HepG2 (cell line): ENCODE measurements around the gene SCT. TPM values are rescaled to one million over a fixed set of nuclear protein-coding genes. Genes with fewer than 3 reads are reported as not detected.
"Not testable (repeated sequence)": the region's sequence is repeated elsewhere in the genome, so short reads cannot be mapped to it uniquely, and the experiment has no call there.

Experiments used
- ATAC-seq: fragments of 200-7000 bp; cut with Tn5 transposase; 3 replicates; pipeline ENCODE4 v1.9.1; 2020; ENCODE audit warnings: mild to moderate bottlenecking, moderate library complexity
- BruUV-seq: library from RNA; stranded (reverse); fragments of 400-500 nt; replicated peaks from 2 replicates; lab custom pipeline; 2021; lab: Mats Ljungman, UMichigan
- CTCF ChIA-PET: fragments of 300-600 bp; formaldehyde crosslinking; extraction: SDS; loops from one replicate; lab custom pipeline; 2021; ENCODE audit warnings: low total read pairs, inconsistent platforms, low intra/inter-chr PET ratio; lab: Yijun Ruan, JAX
- POLR2A ChIA-PET: fragments of 350-600 bp; sonication (Branson Sonifier 250); formaldehyde crosslinking; loops from one replicate; lab custom pipeline; 2020; ENCODE audit warnings: antibody characterized with exemption, inconsistent platforms; lab: Yijun Ruan, JAX
- DNase-seq: peaks from one replicate; pipeline ENCODE4 v3.0.0-alpha.2; 2015; ENCODE audit warnings: low spot score
- FAIRE-seq: peaks from 3 replicates; lab custom pipeline; 2011; peaks lifted over from hg19 to GRCh38; lab: Jason Lieb, UNC
- H2AFZ ChIP-seq: one replicate; pipeline ENCODE4 v1.6.1; 2011; ENCODE audit warnings: low read length, inconsistent platforms
- H3K27ac ChIP-seq: fragments of 300-600 bp; 3 replicates; pipeline ENCODE4 v1.8.0; 2011; ENCODE audit warnings: mixed run types, mild to moderate bottlenecking, mixed read lengths, low read length, inconsistent platforms; ENCODE audit not compliant: insufficient read depth; ENCODE audit errors: extremely low read length
- H3K27me3 ChIP-seq, 2 experiments: fragments of 200-600 bp in 1 of 2; 2 replicates in 1 of 2; 3 replicates in 1 of 2; pipeline versions ENCODE4 v1.6.0 to v1.8.0; 2011; ENCODE audit warnings: low read length in 2 of 2, mild to moderate bottlenecking in 2 of 2, moderate library complexity in 2 of 2, inconsistent platforms in 1 of 2; ENCODE audit not compliant: insufficient read depth in 2 of 2, control insufficient read depth in 1 of 2
- H3K36me3 ChIP-seq, 2 experiments: fragments of 200-600 bp in 1 of 2; replicated peaks in 1 of 2; 2 replicates in 1 of 2; 3 replicates in 1 of 2; pipeline versions ENCODE4 v1.5.1 to v1.8.0; 2011; ENCODE audit warnings: low read length in 2 of 2, inconsistent platforms in 1 of 2; ENCODE audit not compliant: insufficient read depth in 2 of 2, control insufficient read depth in 1 of 2
- H3K4me1 ChIP-seq: 2 replicates; pipeline ENCODE4 v1.5.1; 2012; ENCODE audit warnings: low read length, inconsistent platforms; ENCODE audit not compliant: insufficient read depth
- H3K4me2 ChIP-seq: 2 replicates; pipeline ENCODE4 v1.6.0; 2011; ENCODE audit warnings: low read depth, low read length, inconsistent platforms
- H3K4me3 ChIP-seq, 3 experiments: fragments of 200-600 bp in 1 of 3; sonication (generic), shearing (Covaris generic) in 1 of 3; replicated peaks in 1 of 3; 2 replicates each; pipeline ENCODE4 v1.5.1; 2011 to 2016; ENCODE audit warnings: low read length in 3 of 3, inconsistent platforms in 2 of 3, low read depth in 2 of 3, mild to moderate bottlenecking in 2 of 3, control low read depth in 1 of 3, mixed read lengths in 1 of 3; ENCODE audit not compliant: insufficient read depth in 1 of 3
- H3K79me2 ChIP-seq: one replicate; pipeline ENCODE4 v1.6.1; 2011; ENCODE audit warnings: low read length, inconsistent platforms; ENCODE audit not compliant: insufficient read depth
- H3K9ac ChIP-seq: 2 replicates; pipeline ENCODE4 v1.6.0; 2011; ENCODE audit warnings: mild to moderate bottlenecking, low read depth, low read length, inconsistent platforms; ENCODE audit not compliant: insufficient read depth
- H3K9me3 ChIP-seq: 2 replicates; pipeline ENCODE4 v1.5.1; 2012; ENCODE audit warnings: mild to moderate bottlenecking, low read length
- H4K20me1 ChIP-seq: 2 replicates; pipeline ENCODE4 v1.6.0; 2011; ENCODE audit warnings: inconsistent platforms, mild to moderate bottlenecking, low read length, moderate library complexity; ENCODE audit not compliant: insufficient read depth
- BHLHE40 ChIP-seq: IDR thresholded peaks from 2 replicates; pipeline ENCODE4 v1.6.1; 2011; ENCODE audit warnings: low read length, improper control_type of control experiment
- FOXP4 ChIP-seq: sonication (generic); formaldehyde crosslinking; IDR thresholded peaks from 2 replicates; pipeline ENCODE4 v1.4.0; 2020; ENCODE audit warnings: missing genetic modification reagents
- HNF1B ChIP-seq: sonication (generic); formaldehyde crosslinking; IDR thresholded peaks from 2 replicates; pipeline ENCODE4 v1.5.1; 2020; ENCODE audit warnings: mild to moderate bottlenecking, moderate library complexity, missing genetic modification reagents
- HNF4A ChIP-seq: sonication (generic); formaldehyde crosslinking; IDR thresholded peaks from 2 replicates; pipeline ENCODE4 v1.4.0; 2020; ENCODE audit warnings: missing genetic modification reagents
- KLF12 ChIP-seq: sonication (generic); formaldehyde crosslinking; IDR thresholded peaks from 2 replicates; pipeline ENCODE4 v1.4.0; 2020; ENCODE audit warnings: missing genetic modification reagents, borderline replicate concordance
- NCOR1 ChIP-seq: fragments of 200-600 bp; sonication (generic); IDR thresholded peaks from 2 replicates; pipeline ENCODE4 v1.7.0; 2017; ENCODE audit warnings: antibody characterized with exemption, low read length, borderline replicate concordance
- NR2F2 ChIP-seq: IDR thresholded peaks from 2 replicates; pipeline ENCODE4 v1.6.1; 2012; ENCODE audit warnings: low read depth, inconsistent platforms, borderline replicate concordance
- RARA ChIP-seq: IDR thresholded peaks from 2 replicates; pipeline ENCODE4 v1.6.1; 2016; ENCODE audit warnings: missing genetic modification reagents, missing compliant biosample characterization
- RXRA ChIP-seq: sonication (generic); formaldehyde crosslinking; IDR thresholded peaks from 2 replicates; pipeline ENCODE4 v1.5.1; 2020; ENCODE audit warnings: missing genetic modification reagents
- SALL1 ChIP-seq: sonication (generic); formaldehyde crosslinking; IDR thresholded peaks from 2 replicates; pipeline ENCODE4 v1.8.0; 2022; ENCODE audit warnings: mild to moderate bottlenecking, missing genetic modification reagents
- SOX5 ChIP-seq: IDR thresholded peaks from 2 replicates; pipeline ENCODE4 v1.6.1; 2016; ENCODE audit warnings: borderline replicate concordance
- THRA ChIP-seq: sonication (generic); formaldehyde crosslinking; IDR thresholded peaks from 2 replicates; pipeline ENCODE4 v1.4.0; 2020; ENCODE audit warnings: missing genetic modification reagents, borderline replicate concordance
- ZBTB38 ChIP-seq: sonication (generic); formaldehyde crosslinking; IDR thresholded peaks from 2 replicates; pipeline ENCODE4 v1.5.1; 2020; ENCODE audit warnings: mild to moderate bottlenecking, missing genetic modification reagents
- ZKSCAN5 ChIP-seq: sonication (generic); formaldehyde crosslinking; IDR thresholded peaks from 2 replicates; pipeline ENCODE4 v1.5.1; 2020; ENCODE audit warnings: mild to moderate bottlenecking, missing genetic modification reagents
- ZMYM2 ChIP-seq: sonication (generic); formaldehyde crosslinking; IDR thresholded peaks from 2 replicates; pipeline ENCODE4 v1.8.0; 2022; ENCODE audit warnings: mild to moderate bottlenecking, missing genetic modification reagents
- ZNF460 ChIP-seq: sonication (generic); formaldehyde crosslinking; IDR thresholded peaks from 2 replicates; pipeline ENCODE4 v1.5.1; 2020; ENCODE audit warnings: missing genetic modification reagents, mild to moderate bottlenecking, borderline replicate concordance
- WGBS: methylation state at CpG from one replicate; pipeline ENCODE4 v1.1.6; 2017; ENCODE audit warnings: low lambda C conversion rate; 5-methylcytosine and 5-hydroxymethylcytosine counted together
- in situ Hi-C: cut with HindIII; loops from 2 replicates; pipeline ENCODE4 v1.10.0; 2017; ENCODE audit warnings: low pct_unique_long_range_greater_than_20kb; ENCODE audit not compliant: extremely low pct_ligation_motif_present
- intact Hi-C: fragments of 100-400 bp; cut with micrococcal nuclease; formaldehyde crosslinking; loops from one replicate; pipeline ENCODE4 v1.10.0; 2022; ENCODE audit not compliant: unreplicated experiment
- polyA plus RNA-seq, 8 experiments: library from polyadenylated mRNA; depleted of rRNA in 3 of 8; stranded (reverse) in 7 of 8; unstranded in 1 of 8; fragments of >200 nt; fragmentation: Illumina TruSeq in 4 of 8; extraction: Trizol in 4 of 8; gene quantifications; 2 replicates each; pipeline versions ENCODE4 v1.2.1 to v1.2.3, GENCODE V29; 2011 to 2016; ENCODE audit warnings: low read depth in 4 of 8, missing spikeins in 1 of 8, mixed read lengths in 1 of 8; ENCODE audit not compliant: insufficient read depth in 1 of 8
- total RNA-seq, 5 experiments: library from RNA; depleted of rRNA; stranded (reverse); fragments of >200 nt; fragmentation: Illumina TruSeq; extraction: Trizol; gene quantifications; 2 replicates each; pipeline ENCODE4 v1.2.3, GENCODE V29; 2016; ENCODE audit warnings: low read depth in 1 of 5

SCT gene
- total and polyA plus RNA-seq, 2 of the 13 experiments (the other 11 are each of a cell fraction or from before 2014, with no cell fraction given): not detected

GRCh38 chr11:654444-654843 is 27.5 kb upstream of the SCT start:
- H2AFZ ChIP-seq, H3K4me2 ChIP-seq, H3K4me3 ChIP-seq, CTCF ChIA-PET, in situ Hi-C loops, H3K79me2 ChIP-seq, FAIRE-seq, H3K9ac ChIP-seq, H3K27me3 ChIP-seq, BruUV-seq, H3K9me3 ChIP-seq: not testable (repeated sequence)
- Histone ChIP-seq H3K4me1 (peaks cover 47% of the 10 kb centered on the region), H4K20me1 (peaks cover 13% of the 10 kb centered on the region; the same call in 1 of the 2 replicates), H3K27ac (peak overlapping the region; percentile 78), H3K36me3 (peaks cover 13 to 26% of the 10 kb centered on the region in 2 experiments; a peak in 4 of 5 replicates)
- POLR2A ChIA-PET: interaction anchor here (0.8 to 2.0 kb wide), 9 partner anchors 41 to 155 kb away, joined by 3 to 9 read pairs (median 4); partner anchors contain the start of genes DEAF1, GATD1, PHRF1 and RPLP2
- DNase-seq: peak; percentile 48
- peak; percentile 19 for ATAC-seq
- intact Hi-C loops: loop anchor here (10.0 kb wide), 1 partner anchor 50 kb away; the partner anchor contains the start of gene EPS8L2
- WGBS: 59% methylated on average over 11 of the region's 12 CpGs
- TF ChIP-seq BHLHE40 (peak; percentile 59; the same call in 1 of the 2 replicates), ZMYM2 (CRISPR knock-in tag) (0 out of 2 replicates have a peak, but pooled peaks have one; percentile 65), HNF4A (CRISPR knock-in tag) (peak; percentile 83), RXRA (peak; percentile 89; the same call in 1 of the 2 replicates), FOXP4 (CRISPR knock-in tag) (0 out of 2 replicates have a peak, but pooled peaks have one; percentile 28), SALL1 (CRISPR knock-in tag) (peak; percentile 44; the same call in 1 of the 2 replicates), HNF1B (peak; percentile 51; the same call in 1 of the 2 replicates), NR2F2 (peak; percentile 40; the same call in 1 of the 2 replicates), ZBTB38 (CRISPR knock-in tag) (peak; percentile 69; the same call in 1 of the 2 replicates), NCOR1 (peak; percentile 55; the same call in 1 of the 2 replicates), KLF12 (CRISPR knock-in tag) (0 out of 2 replicates have a peak, but pooled peaks have one; percentile 45), ZKSCAN5 (0 out of 2 replicates have a peak, but pooled peaks have one; percentile 42), RARA (CRISPR knock-in tag) (peak; percentile 91), SOX5 (CRISPR knock-in tag) (peak; percentile 14; the same call in 1 of the 2 replicates), THRA (CRISPR knock-in tag) (peak; percentile 70; the same call in 1 of the 2 replicates), ZNF460 (CRISPR knock-in tag) (peak; percentile 99)
